ENCODE measurements around the gene EID2. TPM values are rescaled to one million over a fixed set of nuclear protein-coding genes. Genes with fewer than 3 reads are reported as not detected.

The EID2 gene
- total RNA-seq, 1 experiment from 2014 or later = 8.5 TPM

- no peak overlapping the region for H3K27ac Mint-ChIP-seq (ENCODE audit: low read depth, unreplicated experiment)
- no peaks in the 10 kb centered on the region for H3K4me1 Mint-ChIP-seq (ENCODE audit: insufficient read depth, unreplicated experiment)
- H3K36me3 Mint-ChIP-seq (ENCODE audit: insufficient read depth, unreplicated experiment) = no peaks in the 10 kb centered on the region
- TF ChIP-seq CTCF (IDR thresholded peaks at IDR 0.05; ENCODE audit: unreplicated experiment) = no peak
- TSS peak; percentile 24 for BruUV-seq (replicated peaks)
- CTCF ChIA-PET = interaction anchor here (0.6 to 0.7 kb wide), 2 partner anchors 20 to 117 kb away, joined by 3 read pairs; partner anchors contain the start of gene PAF1
- DNase-seq (ENCODE audit: unreplicated experiment) = no peak
- peak overlapping the region; percentile 71 for H3K4me3 Mint-ChIP-seq (ENCODE audit: unreplicated experiment)
- peaks cover 33% of the 10 kb centered on the region for H3K27me3 Mint-ChIP-seq (ENCODE audit: insufficient read depth, unreplicated experiment)
- POLR2A ChIA-PET = no interaction called here
- intact Hi-C loops (cut with micrococcal nuclease) = no loop called here
- H3K9me3 Mint-ChIP-seq (ENCODE audit: unreplicated experiment) = no peaks in the 10 kb centered on the region
These were observed 32.1 kb downstream of the EID2 start for GRCh38 chr19:39507715-39508364.

DNA sequence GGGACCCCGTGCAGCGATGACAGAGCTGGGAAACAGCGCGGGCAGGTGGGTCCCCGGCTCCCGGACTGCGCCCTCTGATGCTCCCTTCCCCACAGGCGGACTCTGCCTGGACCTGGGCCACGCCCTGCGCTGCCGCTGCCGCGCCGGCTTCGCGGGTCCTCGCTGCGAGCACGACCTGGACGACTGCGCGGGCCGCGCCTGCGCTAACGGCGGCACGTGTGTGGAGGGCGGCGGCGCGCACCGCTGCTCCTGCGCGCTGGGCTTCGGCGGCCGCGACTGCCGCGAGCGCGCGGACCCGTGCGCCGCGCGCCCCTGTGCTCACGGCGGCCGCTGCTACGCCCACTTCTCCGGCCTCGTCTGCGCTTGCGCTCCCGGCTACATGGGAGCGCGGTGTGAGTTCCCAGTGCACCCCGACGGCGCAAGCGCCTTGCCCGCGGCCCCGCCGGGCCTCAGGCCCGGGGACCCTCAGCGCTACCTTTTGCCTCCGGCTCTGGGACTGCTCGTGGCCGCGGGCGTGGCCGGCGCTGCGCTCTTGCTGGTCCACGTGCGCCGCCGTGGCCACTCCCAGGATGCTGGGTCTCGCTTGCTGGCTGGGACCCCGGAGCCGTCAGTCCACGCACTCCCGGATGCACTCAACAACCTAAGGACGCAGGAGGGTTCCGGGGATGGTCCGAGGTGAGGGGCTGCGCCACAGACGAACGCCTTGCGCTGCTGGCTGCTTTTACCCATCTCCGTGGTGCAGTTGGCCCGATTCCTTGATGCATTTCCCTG is 32.8 kb downstream of the EID2 start:
- H3K27me3 Mint-ChIP-seq (ENCODE audit: insufficient read depth, unreplicated experiment) = peaks cover 33% of the 10 kb centered on the region
- no peaks in the 10 kb centered on the region for H3K9me3 Mint-ChIP-seq (ENCODE audit: unreplicated experiment)
- TF ChIP-seq CTCF (IDR thresholded peaks at IDR 0.05; ENCODE audit: unreplicated experiment) = no peak
- peak; percentile 27 for DNase-seq (ENCODE audit: unreplicated experiment)
- H3K4me1 Mint-ChIP-seq (ENCODE audit: insufficient read depth, unreplicated experiment) = no peaks in the 10 kb centered on the region
- peak overlapping the region; percentile 71 for H3K4me3 Mint-ChIP-seq (ENCODE audit: unreplicated experiment)
- no peak overlapping the region for H3K27ac Mint-ChIP-seq (ENCODE audit: low read depth, unreplicated experiment)
- BruUV-seq (replicated peaks) = no TSS peak
- H3K36me3 Mint-ChIP-seq (ENCODE audit: insufficient read depth, unreplicated experiment) = no peaks in the 10 kb centered on the region
- intact Hi-C loops (cut with micrococcal nuclease) = no loop called here
- POLR2A ChIA-PET = no interaction called here
- CTCF ChIA-PET = no interaction called here

DNA sequence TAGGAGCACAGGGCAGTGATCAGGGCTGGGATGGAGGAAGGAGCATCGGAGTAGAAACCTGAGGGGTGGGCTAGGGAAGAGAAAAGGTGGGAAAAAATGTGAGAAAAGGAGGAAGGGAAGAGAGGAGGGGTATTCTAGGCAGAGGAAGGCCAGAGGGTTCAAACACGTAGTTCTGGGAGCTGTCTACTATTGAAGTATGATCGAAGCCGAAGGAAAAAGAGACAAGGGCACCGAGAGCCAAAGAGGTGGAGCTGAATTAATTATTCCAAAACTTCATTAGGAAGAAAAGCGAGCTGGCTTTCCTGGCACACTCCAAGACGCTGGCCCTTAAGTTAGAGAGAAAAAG is 33.4 kb downstream of the EID2 start:
- Mint-ChIP-seq H3K4me1 (ENCODE audit: insufficient read depth, unreplicated experiment) (no peaks in the 10 kb centered on the region), H3K27ac (ENCODE audit: low read depth, unreplicated experiment) (no peak overlapping the region), H3K9me3 (ENCODE audit: unreplicated experiment) (no peaks in the 10 kb centered on the region), H3K36me3 (ENCODE audit: insufficient read depth, unreplicated experiment) (no peaks in the 10 kb centered on the region), H3K27me3 (ENCODE audit: insufficient read depth, unreplicated experiment) (peaks cover 33% of the 10 kb centered on the region), H3K4me3 (ENCODE audit: unreplicated experiment) (peak overlapping the region; percentile 71)
- ChIA-PET POLR2A (no interaction called here), CTCF (interaction anchor here (0.6 kb wide), 1 partner anchor 62 kb away, joined by 3 read pairs; no protein-coding TSS in a partner anchor)
- intact Hi-C loops (cut with micrococcal nuclease) = no loop called here
- no peak for TF ChIP-seq CTCF (IDR thresholded peaks at IDR 0.05; ENCODE audit: unreplicated experiment)
- BruUV-seq (replicated peaks) = no TSS peak
- no peak for DNase-seq (ENCODE audit: unreplicated experiment)

DNA sequence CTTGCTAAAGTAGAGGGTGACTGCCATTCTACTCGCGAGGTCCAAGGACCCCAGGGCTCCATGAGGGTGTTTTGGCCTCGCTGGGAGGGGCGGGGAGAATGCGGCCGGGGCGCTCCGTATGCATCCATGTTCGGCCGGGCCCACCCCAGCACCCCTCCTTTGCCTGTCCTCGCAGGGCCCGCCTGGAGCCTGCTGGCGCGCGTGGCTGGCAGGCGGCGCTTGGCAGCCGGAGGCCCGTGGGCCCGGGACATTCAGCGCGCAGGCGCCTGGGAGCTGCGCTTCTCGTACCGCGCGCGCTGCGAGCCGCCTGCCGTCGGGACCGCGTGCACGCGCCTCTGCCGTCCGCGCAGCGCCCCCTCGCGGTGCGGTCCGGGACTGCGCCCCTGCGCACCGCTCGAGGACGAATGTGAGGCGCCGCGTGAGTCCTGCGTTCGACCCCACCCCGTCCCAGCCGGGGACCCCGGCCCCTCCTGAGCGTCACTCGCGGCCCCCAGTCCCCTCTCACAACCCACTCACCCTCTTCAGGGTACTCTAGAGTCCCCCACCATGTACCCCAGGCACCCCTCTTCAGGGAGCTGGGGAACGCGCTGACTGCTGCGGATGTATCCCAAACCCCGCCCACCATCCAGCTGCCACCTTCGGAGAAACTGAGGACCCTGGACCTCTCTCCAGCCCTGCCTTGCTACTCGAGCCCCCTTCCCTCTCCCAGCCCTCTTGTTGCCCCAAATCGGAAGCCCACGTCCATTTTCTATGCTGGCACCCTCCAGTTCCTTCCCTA is 37.1 kb downstream of the EID2 start:
- Mint-ChIP-seq H3K36me3 (ENCODE audit: insufficient read depth, unreplicated experiment) (no peaks in the 10 kb centered on the region), H3K27ac (ENCODE audit: low read depth, unreplicated experiment) (no peak overlapping the region), H3K9me3 (ENCODE audit: unreplicated experiment) (no peaks in the 10 kb centered on the region), H3K4me3 (ENCODE audit: unreplicated experiment) (no peak overlapping the region), H3K4me1 (ENCODE audit: insufficient read depth, unreplicated experiment) (peaks cover 7% of the 10 kb centered on the region), H3K27me3 (ENCODE audit: insufficient read depth, unreplicated experiment) (peaks cover 56% of the 10 kb centered on the region)
- peak; percentile 77 for TF ChIP-seq CTCF (IDR thresholded peaks at IDR 0.05; ENCODE audit: unreplicated experiment)
- ChIA-PET POLR2A (interaction anchor here (0.9 kb wide), 1 partner anchor 62 kb away, joined by 4 read pairs; no protein-coding TSS in a partner anchor), CTCF (interaction anchor here (0.5 to 1.1 kb wide), 10 partner anchors 8 to 64 kb away, joined by 3 to 6 read pairs (median 3); partner anchors contain the start of gene EID2B)
- DNase-seq (ENCODE audit: unreplicated experiment) = peak; percentile 69
- intact Hi-C loops (cut with micrococcal nuclease) = no loop called here
- no TSS peak for BruUV-seq (replicated peaks)

Data from MCF 10A (cell line).